ENCODE data around the gene HMGCS1.
"Not testable (repeated sequence)": the region's sequence is repeated elsewhere in the genome, so short reads cannot be mapped to it uniquely, and the experiment has no call there.

Gene HMGCS1

DNA sequence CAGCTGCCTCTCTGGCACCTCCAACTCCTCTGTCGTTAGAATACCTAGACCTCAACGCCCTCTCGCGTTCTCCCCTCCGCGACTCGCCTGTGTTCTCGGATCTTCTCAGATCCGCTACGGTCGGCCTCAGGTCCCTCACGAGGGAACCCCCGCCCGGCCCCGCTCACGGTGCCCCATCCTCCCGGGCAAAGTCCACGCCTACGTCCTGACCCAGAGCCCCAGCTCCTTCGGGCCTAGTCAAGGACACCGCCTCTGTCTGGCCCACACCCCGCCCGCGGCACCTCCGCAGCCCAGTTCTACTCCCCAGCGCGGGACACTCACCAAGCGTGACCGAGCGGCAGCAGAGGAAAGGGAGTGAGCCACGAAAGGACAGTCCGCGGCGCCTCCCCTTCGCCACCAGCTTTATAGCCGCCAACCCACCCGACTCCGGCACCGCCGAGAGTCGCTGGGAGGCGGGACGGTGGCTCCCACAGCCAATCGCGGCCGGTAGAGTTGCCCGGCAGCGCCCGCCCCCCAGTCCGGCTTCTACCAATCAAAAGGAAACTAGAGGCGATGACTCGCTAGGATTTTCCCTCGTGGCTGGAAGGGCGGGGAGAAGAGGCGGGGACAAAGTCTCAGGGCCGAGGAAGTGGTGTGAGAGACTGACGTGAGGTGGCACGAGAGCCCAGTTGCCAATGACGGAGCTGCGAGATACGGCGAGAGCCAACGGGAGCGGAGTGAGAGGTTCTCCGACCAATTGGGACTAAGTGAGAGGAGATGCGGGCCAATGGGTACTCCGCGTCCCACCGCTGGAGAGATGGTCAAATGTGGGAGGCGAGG, at the start of gene HMGCS1:
Gene HMGCS1, minus strand, starts transcription at position 378 of the 819 bp plus-strand sequence. CDS start 14,447 bp downstream, outside the sequence.
- DNase-seq (ENCODE audit: low read depth in 2 of 2), result peak; percentile 95 to 96

DNA sequence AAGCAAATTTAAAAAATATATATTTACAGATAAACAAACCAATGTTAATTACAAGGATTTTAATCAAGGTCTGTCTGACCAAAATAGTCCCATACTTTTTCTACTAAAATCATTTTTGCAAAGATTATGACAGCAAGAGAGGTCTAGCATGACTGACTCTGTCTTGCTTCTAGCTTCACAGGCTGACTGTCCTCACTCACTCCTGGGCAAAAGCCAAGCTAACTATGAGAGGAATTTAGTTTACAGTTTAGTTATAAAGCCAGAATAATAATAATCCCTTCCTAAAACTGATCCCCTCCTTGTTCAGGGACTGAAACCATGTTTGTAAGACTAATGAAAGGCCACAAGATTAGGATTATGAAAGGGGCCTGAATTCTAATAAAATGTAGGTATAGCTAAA, 45.5 kb upstream of the HMGCS1 start:
- no peak for DNase-seq (ENCODE audit: low read depth in 2 of 2)

DNA sequence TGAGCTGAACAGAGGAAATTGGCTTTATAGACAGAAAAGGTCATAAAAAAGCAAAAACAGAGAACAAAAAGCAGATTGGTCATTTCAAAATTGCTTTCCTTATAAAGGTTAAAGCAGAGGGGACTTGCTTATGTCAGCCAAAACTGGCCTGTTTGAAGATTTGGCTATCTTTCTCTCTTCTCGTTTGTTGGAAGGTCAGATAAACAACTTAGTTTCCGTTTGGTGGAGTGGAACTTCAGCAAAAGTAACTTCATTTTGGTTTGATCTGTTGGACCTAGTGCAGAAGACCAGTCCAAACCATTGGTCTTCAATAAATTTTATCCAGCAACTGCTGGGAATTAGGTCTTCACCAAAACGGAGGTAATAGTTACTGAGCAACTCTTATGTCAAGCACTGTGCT, 45.1 kb upstream of the HMGCS1 start:
- DNase-seq (ENCODE audit: low read depth in 2 of 2), result no peak

DNA sequence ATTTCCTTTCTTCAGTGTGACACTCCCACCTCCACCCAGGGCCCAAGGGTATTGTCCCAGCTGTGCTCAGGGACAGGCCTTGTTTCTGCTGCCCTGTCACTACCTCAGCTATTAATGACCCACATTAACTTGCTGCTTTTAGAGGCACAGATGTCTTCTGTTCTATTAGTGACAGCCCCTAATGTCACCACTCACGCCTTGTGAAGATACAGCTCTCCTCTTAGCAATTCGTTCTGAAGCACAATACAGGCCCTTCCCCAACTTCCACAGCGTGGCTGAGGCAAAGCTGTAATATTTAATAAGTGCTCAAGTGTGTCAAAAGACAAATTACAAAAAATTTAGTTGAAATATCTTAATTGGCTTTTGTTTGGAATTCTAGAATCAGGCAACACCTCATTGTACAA, 44.7 kb upstream of the HMGCS1 start:
- no peak for DNase-seq (ENCODE audit: low read depth in 2 of 2)

DNA sequence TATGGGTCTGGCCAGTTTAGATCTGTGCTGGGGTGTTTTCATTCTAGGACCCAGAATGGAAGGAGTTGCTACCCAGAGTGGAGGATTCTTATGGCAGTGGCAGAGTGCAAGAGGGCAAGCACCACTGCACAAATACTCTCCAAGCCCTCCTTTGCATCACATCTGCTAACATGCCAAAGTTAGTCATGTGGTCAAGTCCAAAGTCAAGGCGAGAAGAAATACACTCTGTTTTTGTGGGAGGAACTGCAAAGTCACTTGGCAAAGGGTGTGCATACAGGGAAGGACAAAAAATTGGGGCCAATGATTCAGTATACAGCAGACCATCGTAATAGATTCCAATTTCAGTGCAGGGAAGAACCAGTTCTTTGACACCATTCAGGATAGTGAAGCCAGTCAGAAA, 43.9 kb upstream of the HMGCS1 start:
- DNase-seq (ENCODE audit: low read depth in 2 of 2), result no peak

DNA sequence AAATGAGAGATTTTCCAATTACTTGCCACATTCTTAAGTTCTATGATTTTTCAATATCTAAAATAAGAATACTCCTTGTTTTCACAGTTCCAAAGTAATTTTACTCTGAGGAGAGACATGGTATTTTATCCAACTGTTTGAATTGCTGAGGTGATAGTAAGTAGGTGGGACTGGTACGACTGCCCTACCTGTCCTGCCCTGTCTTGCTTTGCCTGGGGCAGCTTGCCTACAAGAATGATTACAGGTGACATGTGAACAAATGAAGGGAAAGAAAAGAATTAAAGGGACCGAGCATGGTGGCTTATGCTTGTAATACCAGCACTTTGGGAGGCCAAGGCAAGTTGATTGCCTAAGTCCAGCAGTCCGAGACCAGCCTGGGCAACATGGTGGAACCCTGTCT, 41.6 kb upstream of the HMGCS1 start:
- DNase-seq (ENCODE audit: low read depth in 2 of 2), result no peak

DNA sequence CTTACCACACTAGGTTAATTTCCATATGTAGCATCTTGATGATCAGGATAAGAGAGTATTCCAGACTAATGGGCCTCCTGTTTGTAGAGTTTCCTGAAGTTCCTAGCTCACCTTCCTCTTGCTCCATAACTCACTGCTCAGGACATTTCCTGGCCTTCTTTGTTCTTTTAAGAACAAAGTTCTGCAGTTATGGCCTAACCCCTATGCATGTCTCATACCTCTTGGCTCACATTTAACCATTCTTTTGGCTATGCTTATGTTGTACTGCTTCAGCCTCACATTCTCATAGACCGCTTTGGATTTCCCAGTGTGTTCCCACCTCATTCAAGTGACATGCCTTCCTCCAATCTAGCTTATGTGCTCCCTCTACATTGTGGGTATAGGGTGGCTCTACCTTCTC, 40.5 kb upstream of the HMGCS1 start:
- DNase-seq (ENCODE audit: low read depth in 2 of 2), result no peak

DNA sequence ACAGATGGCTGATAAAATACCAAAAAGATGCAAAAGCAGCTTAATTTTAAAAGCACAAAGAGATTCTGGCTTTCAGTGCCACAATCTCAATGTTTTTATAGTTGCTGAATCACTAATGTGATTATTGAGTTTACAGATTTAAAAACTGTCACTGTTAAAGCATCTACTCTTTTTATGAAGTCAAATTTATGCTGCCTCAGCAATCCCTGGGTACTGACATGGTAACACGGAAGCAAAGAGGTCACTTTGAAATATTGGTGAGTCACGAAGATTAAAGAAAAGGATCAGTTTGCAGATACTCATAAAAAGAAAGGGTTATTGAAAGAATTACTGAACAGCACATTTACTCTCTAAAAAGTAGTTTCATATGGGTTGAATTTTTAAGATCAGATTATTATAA, 39.7 kb upstream of the HMGCS1 start:
- no peak for DNase-seq (ENCODE audit: low read depth in 2 of 2)

DNA sequence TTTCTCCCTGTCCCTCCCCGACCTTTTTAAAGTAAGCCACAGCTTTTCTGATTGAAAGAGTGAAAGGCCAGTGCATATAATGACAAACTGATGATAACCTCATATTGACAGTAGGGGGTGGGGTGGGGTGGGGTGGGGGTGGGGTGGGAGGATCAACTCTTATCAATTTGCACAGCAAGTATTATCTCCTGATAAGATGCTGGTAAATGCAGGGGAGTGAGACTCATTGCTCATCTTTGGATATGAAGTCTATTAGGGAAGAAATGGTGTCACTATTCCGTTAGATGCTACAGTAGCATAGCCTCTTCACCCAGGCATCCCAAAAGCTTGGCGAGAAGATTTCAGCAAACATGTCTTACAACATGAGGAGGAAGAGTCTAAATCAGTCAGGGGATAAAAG, 38.9 kb upstream of the HMGCS1 start:
- DNase-seq (ENCODE audit: low read depth in 2 of 2), result no peak

DNA sequence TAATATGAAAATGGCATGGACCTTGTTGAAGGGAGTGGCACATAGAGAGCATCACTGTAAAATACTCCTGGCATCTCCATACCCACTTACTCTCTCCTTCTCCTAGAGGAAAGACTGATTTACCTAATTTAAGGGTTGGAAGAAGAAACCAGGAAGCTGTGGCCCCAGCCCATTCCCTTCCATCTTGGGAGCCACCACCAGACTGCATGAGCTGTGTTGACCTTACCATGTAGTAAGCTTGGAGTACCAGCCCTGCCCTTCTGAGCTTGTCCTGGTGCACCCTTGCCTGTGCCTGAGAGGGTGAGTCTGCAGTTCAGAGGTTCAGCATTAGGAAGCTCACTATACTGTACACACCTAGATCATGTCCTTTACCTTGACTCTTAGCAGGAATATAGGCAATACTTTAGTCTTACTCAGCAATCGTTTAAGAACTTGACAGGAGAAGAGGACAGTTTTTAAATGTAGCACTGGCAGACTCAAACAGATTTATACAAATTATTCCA, 35.7 kb upstream of the HMGCS1 start:
- DNase-seq (ENCODE audit: low read depth in 2 of 2), result no peak

DNA sequence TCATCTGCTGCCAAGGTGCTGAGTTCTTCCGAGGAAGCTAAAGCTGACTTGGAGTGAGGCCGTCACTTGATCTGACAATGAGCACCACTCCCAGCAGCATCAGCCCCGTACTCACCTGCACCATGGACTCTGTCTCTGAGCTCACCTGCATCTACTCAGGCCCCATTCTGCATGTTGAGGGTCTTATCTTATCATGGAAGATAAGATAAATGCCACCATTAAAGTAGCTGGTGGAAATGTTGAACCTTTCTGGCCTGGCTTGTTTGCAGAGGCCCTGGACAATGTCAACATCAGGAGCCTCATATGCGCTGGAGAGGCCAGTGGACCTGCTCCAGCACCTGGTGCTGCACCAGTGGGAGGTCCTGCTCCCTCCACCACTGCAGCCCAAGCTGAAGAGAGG, 35.0 kb upstream of the HMGCS1 start:
- DNase-seq (ENCODE audit: low read depth in 2 of 2), result no peak

DNA sequence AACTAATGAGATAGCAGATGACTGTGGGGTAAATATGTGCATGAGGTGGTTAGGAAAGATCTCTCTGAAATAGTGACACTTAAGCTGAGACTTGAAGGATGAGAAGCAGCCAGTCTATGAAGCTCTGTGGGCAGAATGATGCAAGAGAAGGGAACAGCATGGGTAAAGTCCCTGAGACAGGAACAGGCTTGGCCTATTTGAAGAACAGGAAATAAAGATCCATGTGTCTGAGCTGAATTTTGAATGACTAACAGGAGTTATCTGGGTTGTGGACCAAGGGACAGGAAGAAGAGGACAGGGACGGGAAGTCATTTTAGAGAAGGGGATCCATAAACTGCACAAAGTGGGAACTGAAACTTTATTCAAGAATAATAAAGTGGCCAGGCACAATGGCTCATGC, 25.6 kb upstream of the HMGCS1 start:
- no peak for DNase-seq (ENCODE audit: low read depth in 2 of 2)

DNA sequence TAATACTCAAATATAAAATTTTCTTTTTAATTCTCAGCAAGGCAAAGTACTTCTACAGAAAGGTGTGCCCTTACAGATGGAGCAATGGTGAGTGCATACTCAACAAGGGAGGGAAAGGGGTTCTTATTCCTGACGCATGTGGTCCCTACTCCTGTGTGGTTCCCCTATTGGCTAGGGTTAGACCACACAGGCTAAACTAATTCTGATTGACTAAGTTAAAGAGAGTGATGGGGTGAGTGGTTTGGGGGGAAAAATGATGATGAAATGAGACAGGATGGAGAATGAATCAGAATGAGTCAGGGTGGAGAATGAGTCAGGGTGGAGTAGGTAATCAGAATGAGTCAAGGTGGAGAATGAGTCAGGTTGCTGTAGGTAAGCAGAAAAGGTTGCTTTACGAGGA, 22.9 kb upstream of the HMGCS1 start:
- no peak for DNase-seq (ENCODE audit: low read depth in 2 of 2)

DNA sequence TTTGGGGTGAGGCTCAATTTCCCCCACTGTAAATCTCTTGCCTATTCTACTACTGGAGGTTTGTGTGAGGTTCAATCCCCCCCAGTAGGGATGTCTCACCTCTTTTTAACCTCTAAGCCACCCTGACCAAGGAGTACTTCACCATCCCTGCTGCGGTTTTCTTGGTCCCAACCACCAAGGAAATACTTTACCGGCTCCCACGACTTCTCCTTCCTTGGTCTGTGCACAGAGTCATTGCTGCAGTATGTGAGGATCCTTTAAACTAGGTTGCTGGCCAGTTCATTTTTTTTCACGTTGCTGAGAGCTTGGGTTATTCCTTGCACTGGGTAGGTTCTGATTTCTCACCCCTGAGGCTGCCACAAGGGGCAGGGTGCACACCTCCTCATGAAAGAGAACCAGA, 22.5 kb upstream of the HMGCS1 start:
- DNase-seq (ENCODE audit: low read depth in 2 of 2), result no peak

DNA sequence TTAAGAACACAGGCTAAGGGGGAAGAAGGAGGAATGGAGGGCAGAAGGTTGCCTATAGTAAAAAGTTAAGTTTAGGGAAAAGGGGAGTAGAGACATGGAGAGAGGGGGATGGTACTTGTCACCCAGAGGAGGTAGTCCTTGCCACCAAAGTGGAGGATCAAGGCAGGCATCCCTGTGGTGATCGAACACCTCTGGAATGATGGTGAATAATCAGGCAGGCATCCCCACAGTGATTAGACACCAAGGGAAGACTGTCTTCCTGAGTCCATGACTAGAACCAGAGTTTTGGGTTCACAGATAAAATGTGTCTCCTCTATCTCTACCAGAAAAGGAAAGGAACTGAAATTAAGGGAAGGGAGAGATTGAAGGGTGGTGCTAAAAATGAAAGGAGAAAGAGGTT, 19.2 kb upstream of the HMGCS1 start:
- DNase-seq (ENCODE audit: low read depth in 2 of 2), result no peak

DNA sequence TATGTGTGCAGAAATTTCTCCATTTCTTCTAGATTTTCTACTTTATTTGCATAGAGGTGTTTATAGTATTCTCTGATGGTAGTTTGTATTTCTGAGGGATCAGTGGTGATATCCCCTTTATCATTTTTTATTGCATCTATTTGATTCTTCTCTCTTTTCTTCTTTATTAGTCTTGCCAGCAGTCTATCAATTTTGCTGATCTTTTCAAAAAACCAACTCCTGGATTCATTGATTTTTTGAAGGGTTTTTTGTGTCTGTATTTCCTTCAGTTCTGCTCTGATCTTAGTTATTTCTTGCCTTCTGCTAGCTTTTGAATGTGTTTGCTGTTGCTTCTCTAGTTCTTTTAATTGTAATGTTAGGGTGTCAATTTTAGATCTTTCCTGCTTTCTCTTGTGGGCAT, 12.4 kb upstream of the HMGCS1 start:
- not testable (repeated sequence) for DNase-seq (ENCODE audit: low read depth in 2 of 2)

DNA sequence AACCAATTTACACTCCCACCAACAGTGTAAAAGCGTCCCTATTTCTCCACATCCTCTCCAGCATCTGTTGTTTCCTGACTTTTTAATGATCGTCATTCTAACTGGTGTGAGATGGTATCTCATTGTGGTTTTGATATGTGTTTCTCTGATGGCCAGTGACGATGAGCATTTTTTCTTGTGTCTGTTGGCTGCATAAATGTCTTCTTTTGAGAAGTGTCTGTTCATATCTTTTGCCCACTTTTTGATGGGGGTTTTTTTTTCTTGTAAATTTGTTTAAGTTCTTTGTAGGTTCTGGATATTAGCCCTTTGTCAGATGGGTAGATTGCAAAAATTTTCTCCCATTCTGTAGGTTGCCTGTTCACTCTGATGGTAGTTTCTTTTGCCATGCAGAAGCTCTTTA, 10.3 kb upstream of the HMGCS1 start:
- not testable (repeated sequence) for DNase-seq (ENCODE audit: low read depth in 2 of 2)

DNA sequence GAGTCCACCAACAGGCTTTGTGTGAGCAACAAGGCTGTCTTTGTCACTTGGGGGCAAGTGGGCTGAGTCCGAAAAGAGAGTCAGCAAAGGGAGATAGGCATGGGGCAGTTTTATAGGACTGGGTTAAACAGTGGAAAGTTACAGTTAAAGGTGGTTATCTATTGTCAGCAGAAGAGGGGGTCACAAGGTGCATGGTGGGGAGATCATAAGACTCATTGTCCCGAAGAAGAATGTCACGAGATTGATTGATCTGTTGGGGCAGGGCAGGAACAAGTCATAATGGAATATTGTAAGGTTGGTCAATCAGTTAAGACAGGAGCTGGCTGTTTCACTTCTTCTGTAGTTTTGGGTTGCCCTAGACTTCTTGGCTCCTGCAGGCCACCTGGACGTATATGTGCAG, 7.6 kb upstream of the HMGCS1 start:
- no peak for DNase-seq (ENCODE audit: low read depth in 2 of 2)

DNA sequence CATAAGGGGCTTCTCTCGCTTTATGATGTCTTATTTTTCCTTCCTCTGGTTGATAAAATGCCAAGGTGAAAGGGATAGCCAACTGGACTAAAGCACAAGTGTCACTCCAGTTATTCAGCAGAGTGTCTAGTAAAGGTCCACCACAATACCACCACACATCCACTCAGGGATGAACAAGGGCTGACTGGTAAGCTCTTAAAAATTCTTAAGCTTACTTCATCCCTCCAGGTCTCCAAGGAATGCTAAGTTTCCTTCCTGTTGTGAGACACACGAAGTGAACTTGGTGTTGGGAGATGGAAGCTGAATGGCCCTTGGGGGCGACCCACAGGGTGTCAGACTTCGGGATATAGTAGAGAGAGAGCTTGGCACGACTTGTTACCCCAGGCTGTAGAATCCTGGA, 3.2 kb upstream of the HMGCS1 start:
- DNase-seq (ENCODE audit: low read depth in 2 of 2), result no peak

DNA sequence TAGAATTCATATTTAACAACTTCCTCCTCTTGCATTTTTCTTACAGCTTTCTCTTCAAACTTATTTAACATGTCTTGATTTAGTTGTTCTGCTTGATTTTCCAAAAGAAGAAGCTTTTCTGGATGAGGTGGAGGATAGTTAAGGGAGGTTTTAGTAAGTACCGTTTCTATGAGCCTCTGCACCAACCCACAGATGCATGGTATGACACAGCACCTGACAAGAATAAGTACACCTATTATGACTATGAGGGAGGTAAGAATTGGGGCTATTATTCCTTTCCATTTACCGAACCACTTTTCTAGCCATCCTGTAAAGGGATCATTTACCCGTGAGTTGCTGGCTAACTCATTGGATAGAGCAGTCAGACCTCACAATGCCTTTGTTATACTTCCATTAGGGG, 2.5 kb upstream of the HMGCS1 start:
- no peak for DNase-seq (ENCODE audit: low read depth in 2 of 2)

DNA sequence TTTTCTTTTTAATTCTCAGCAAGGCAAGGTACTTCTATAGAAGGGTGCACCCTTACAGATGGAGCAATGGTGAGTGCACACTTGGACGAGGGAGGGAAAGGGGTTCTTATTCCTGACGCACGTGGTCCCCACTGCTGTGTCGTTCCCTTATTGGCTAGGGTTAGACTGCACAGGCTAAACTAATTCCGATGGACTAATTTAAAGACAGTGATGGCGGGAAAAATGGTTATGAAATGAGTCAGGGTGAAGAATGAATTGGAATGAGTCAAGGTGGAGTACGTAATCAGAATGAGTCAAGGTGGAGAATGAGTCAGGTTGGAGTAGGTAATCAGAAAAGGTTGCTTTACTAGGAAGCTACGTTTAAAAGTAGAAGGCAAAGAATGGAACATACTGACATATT, 2.1 kb upstream of the HMGCS1 start:
- DNase-seq (ENCODE audit: low read depth in 2 of 2), result peak in 1 of 2 donors; percentile 29

DNA sequence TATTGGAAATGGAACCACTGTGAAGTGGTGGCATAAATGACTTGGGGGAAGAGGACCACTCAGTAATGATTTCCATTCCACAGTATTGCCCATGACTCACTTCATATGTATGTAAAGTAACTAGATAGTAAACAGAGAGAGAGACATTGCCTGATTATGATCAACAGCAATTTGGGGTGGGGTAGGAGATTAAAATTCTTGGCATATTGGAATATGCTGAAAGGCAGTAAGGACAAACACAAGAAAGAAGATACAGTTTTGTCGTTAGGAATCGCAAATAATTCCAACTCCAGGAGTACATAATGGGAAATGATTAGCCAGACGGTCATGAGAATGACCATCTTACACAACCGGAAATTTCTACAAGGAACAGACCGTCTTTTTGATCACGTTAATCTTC, 1.5 kb upstream of the HMGCS1 start:
- no peak for DNase-seq (ENCODE audit: low read depth in 2 of 2)

DNA sequence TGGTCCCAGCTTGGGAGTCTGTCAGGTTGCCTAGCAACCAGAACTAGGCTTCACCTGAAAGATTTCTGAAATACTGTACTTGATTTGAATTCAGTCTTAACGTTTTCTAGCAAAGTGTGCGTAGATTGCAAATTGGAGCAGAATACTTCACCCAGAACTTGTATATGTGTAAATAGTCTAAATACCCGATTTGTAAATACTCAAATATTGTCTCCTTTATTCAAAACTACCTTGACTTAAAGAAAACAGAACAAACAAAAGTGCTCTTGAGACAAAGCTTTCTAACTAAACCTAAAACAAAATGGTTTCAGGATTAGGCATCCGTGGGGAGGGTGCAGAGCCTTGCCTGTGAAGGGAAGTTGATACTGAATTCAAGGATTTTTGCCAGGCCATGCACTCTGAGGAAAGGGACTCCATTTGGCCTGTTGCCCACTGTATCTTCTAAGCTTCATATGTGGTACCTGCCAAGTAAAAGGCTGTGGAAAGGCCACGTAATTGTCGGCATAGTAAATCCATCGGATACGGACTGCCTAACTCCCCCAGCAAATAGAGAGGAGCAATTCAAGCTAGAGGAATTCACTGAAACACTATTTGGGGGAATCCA, 744 bp upstream of the HMGCS1 start:
- no peak for DNase-seq (ENCODE audit: low read depth in 2 of 2)

DNA sequence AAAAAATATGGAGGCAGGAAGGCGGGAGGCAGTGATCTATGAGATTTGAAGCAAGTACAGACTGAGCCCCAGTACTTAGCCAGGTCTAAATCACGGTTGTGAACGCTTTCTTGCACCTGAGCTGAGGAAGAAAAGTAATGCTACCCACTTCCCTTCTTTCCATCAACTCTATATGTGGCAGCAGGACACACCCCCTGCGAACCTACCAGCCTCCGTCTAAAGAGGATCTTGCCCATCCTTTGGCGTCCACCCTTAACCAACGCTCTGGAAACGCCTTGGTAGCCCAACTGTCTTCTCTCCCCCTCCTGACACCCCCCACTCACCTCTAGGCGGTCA, 545 bp downstream of the HMGCS1 start:
- no peak for DNase-seq (ENCODE audit: low read depth in 2 of 2)
